A549 treated with GW870086 at 1 μM for 4 hours (cell line): ENCODE data around the gene HOXD8. TPM values are rescaled to one million over a fixed set of nuclear protein-coding genes. Genes with fewer than 3 reads are reported as not detected.

Experiments used
- total RNA-seq: library from RNA; stranded (reverse); fragments of 200-300 nt; extraction: Qiagen RNA extraction; gene quantifications from 5 replicates; pipeline ENCODE4 v1.2.3, GENCODE V29; 2022; ENCODE audit warnings: low read depth

HOXD8 gene
- 4.4 to 6.2 TPM (median 4.8 TPM) in 5 replicates for total RNA-seq

DNA sequence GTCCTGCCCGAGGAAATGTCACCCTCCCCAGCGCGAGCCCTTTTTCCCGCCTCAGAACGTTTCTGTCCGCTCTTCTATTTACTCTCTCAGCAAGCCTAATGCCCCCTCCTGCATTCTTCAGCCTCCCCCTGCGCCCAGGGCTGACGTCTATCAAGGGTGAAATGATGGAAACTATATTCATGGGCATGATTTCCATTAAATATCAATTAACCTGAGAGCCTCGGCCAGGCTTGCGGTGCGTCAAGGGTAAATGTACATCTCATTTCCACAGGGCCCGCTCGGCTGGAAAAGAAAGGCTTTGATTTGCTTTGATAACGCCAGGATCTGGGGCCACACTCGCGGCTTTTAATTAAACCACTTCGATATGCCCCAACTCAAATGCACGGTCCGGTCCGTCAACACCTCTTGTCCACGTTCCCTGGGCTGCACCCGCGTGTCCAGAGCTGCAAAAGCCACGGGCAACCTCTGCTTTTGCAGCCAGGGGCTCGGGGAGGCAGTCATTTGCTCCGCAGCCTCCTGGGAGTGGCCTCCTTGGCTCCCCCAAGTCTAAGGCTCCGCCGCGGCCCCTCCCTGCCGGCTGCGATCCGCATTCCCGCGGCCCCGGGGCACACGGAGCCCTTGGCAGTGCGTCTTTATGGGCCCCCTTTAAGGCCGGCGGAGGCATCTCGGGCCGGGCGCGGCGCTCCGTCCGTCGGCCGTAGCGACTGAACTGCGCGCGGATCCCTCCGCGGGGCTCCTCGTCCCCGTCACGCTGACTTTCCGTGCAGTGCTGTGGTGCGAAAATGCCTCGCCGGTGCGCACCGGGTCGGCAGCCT, at the start of gene HOXD8:
Gene HOXD8, plus strand, starts transcription at position 724 of the 815 bp plus-strand sequence. CDS start 662 bp downstream, outside the sequence.

DNA sequence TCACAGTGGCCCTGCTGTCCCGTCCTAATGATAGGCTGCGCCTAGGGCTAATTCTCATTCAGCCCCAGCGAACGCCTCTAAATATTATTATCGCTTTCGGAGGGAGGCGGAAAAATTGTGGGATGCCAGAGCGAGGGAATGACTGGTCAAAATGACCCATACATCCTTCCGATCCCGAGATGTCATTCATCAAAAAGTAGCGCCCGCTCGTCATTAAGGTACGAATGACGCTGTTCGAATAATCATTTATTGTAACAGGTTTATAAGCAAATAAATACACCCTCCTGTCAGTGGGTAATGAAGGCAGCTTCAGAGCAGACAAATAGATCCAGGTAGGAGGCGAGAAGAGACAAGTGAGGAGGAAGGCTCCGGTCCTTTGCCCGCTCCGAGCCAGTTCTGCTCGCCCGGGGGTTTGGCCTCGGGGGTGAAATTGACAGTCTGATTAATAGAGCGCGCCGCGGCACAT, 45.7 kb upstream of the HOXD8 start, which contains the start of gene EVX2:
Gene EVX2, minus strand, starts transcription at position 167 of the 466 bp plus-strand sequence. CDS start 186 bp downstream, outside the sequence.

GRCh38 chr2:176092270-176093144, 37.0 kb upstream of the HOXD8 start, which contains the start of gene HOXD13:
Gene HOXD13 (plus strand): TSS chr2:176092721. CDS start chr2:176092891, 170 bp downstream.

GRCh38 chr2:176099728-176100546, 29.6 kb upstream of the HOXD8 start, which contains the start of gene HOXD12:
Gene HOXD12 (plus strand): TSS chr2:176099795. CDS start chr2:176099802, 7 bp downstream.

DNA sequence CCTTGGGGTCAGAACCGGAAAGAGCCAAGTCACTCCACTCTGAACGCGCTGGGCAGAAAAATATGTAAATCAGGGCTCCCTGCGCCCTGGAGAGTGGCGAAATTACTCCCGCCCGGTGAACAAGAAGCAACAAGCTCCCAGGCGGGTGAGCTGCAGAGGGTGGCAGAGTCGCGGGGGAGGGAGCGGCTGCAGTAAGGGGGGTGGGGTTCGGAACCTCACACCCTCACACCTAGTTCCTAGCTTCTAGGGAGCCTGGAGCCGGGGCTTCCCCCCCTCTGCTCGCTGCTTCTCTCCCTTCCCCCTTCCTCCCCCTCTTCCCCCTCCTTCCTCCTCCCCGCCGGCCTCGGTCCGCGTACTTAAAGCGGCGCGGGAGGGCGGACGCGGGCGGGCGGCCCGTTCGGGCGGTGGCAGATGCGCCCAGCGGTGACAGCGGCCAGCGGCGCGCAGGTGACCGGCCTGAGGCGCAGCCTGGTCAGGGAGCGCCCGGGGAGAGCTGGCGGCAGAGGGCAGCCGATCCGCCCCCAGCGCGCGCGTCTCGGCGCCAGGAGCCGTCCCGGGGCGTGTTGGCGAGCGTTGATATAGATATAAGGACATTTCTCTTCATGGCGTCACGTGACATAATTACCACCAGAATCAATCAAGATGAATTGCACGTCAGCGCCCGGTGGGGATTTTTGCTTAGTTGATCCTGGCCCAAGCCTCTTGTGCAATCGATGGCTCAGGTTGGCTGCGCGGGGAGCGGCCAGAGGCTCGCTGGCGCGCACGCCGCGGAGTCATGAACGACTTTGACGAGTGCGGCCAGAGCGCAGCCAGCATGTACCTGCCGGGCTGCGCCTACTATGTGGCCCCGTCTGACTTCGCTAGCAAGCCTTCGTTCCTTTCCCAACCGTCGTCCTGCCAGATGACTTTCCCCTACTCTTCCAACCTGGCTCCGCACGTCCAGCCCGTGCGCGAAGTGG, 22.6 kb upstream of the HOXD8 start, which contains the start of gene HOXD11:
Gene HOXD11, plus strand, starts transcription at position 700 of the 959 bp plus-strand sequence. Its CDS starts 76 bp downstream, at position 776.

DNA sequence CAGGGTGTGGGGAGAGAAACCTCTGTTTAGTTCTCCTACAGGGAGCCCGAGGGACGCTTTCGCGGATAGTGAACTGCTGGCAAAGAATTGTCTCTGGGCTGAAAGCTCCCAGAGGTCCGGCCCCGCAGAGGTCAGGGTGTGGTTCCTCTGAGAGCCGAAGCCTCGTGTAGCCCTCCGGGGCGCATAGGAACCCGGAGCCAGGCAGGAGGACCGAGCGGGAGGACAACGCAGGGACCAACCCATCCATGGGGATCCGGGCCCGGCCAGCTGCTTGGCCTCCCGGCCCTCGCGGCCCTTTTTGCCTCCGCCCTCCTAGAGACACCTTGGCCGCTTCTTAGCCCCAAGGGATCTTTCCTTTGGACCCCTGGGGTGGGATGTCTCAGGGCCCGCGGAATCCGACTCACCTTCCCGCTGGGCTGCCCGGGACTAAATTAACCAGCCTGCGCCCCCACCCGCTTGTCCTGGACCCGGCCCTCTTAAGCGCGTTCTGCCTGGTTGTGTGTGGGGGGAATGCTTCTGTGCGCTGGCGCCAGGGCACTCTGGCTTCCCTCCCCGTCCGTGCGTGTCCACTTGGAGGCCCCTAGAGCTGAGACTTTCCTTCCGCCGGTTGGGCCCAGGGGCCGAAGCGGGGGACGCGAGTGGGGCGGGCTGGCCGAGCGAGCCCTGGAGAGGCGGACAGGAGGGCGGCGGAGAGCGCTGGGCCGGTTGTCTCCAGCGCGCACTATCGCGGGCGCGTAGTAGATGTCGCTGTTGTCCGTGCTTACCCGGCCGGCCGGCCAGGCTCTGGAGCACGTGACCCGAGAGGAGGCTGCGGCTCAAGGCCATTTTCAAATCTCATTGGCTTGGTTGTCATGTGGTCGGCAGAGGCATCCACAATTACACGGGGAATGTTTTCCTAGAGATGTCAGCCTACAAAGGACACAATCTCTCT, 13.4 kb upstream of the HOXD8 start, which contains the start of gene HOXD10:
Gene HOXD10, plus strand, starts transcription at position 896 of the 931 bp plus-strand sequence. CDS start 56 bp downstream, outside the sequence.

GRCh38 chr2:176122683-176123410, 6.7 kb upstream of the HOXD8 start, which contains the start of gene HOXD9:
Gene HOXD9 (plus strand): TSS chr2:176122719. CDS start chr2:176122769, 50 bp downstream.

GRCh38 chr2:176151442-176152287, 22.2 kb downstream of the HOXD8 start, which contains the start of gene HOXD4:
Gene HOXD4 (plus strand): TSS chr2:176151550. CDS start chr2:176151634, 84 bp downstream.

DNA sequence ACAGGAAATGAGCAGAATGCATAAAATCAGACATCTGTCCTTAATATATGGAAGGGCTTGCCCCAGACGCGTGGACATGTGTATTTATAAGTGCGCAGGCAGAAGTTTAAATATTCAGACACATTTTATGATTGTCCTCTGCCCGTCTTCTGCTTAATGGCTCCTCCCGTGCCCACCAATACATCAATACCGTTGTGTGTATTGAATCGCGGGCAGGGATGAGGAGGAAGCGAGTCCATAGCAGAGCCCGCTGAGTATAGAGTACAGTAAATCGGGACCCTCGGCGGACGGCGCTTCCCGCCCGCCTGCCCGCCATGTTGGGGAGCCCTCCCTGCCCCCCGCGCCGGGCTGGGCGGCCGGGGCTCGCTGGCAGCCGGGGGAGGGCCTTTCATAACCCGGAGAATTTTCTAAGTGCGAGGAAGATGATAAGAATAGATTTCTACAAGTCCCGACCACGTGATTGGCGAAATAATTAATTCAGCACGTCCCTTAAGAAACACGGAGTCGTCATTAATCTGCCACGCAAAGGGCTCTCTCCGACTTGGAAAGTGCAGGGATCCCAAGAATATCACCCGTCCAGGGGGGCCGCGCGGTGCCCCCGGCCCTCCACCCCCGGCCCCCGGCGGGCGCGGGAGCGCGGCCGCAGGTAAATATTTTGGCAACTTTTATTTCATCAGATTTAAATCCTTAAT, 27.4 kb downstream of the HOXD8 start, which contains the start of gene HOXD3:
Gene HOXD3, plus strand, starts transcription at position 501 of the 692 bp plus-strand sequence. CDS start 11,808 bp downstream, outside the sequence.

Other genes starting within 250 kb of the HOXD8 start
- 8.3 to 15.2 TPM (median 13.6 TPM) in 5 replicates for gene LNPK, start 127.4 kb upstream of the HOXD8 start, total RNA-seq
- gene EVX2, start 45.7 kb upstream of the HOXD8 start, total RNA-seq: not detected in 5 replicates
- 0.16 to 0.35 TPM (median 0.19 TPM) in 5 replicates for gene HOXD13, start 37.0 kb upstream of the HOXD8 start, total RNA-seq
- gene HOXD12, start 29.9 kb upstream of the HOXD8 start, total RNA-seq: not detected in 5 replicates
- 6.5 to 7.7 TPM (median 6.6 TPM) in 5 replicates for gene HOXD11, start 22.4 kb upstream of the HOXD8 start, total RNA-seq
- 4.6 to 6.3 TPM (median 5.3 TPM) in 5 replicates for gene HOXD10, start 12.9 kb upstream of the HOXD8 start, total RNA-seq
- gene HOXD9, start 7.0 kb upstream of the HOXD8 start, total RNA-seq: 0.78 to 1.7 TPM (median 1.2 TPM) in 5 replicates
- gene HOXD4, start 21.8 kb downstream of the HOXD8 start, total RNA-seq: 0.27 to 0.71 TPM (median 0.47 TPM) in 5 replicates
- 0.07 to 0.20 TPM (median 0.13 TPM) in 4 of 5 replicates, not detected in the other for gene HOXD3, start 27.6 kb downstream of the HOXD8 start, total RNA-seq
- 0.10 to 0.22 TPM (median 0.20 TPM) in 4 of 5 replicates, not detected in the other for gene HOXD1, start 59.0 kb downstream of the HOXD8 start, total RNA-seq
- gene MTX2, start 139.7 kb downstream of the HOXD8 start, total RNA-seq: 39.7 to 44.5 TPM (median 42.4 TPM) in 5 replicates